SK-N-SH (cell line): ENCODE data around the gene TP53BP2. TPM values are rescaled to one million over a fixed set of nuclear protein-coding genes. Genes with fewer than 3 reads are reported as not detected.

Source experiments
- CTCF ChIA-PET: fragments of 300-600, 350-600 bp; formaldehyde crosslinking; extraction: SDS; loops from one replicate; lab custom pipeline; 2021; lab: Yijun Ruan, JAX
- POLR2A ChIA-PET: fragments of 350-600 bp; sonication (Branson Sonifier 250); formaldehyde crosslinking; extraction: SDS; loops from one replicate; lab custom pipeline; 2020; ENCODE audit warnings: antibody characterized with exemption, inconsistent platforms; lab: Yijun Ruan, JAX
- DNase-seq: peaks from one replicate; pipeline ENCODE4 v3.0.0; 2012
- H2AFZ ChIP-seq: fragments of 200-600 bp; sonication (generic); 2 replicates; pipeline ENCODE4 v1.8.1; 2016; ENCODE audit warnings: antibody characterized with exemption, mild to moderate bottlenecking, low read depth
- H3F3A ChIP-seq: fragments of 200-600 bp; sonication (generic); replicated peaks from 2 replicates; pipeline ENCODE3; 2016; ENCODE audit warnings: antibody characterized with exemption, mild to moderate bottlenecking; ENCODE audit not compliant: insufficient read depth
- H3K27ac ChIP-seq, 2 experiments: fragments of 200-500 bp in 1 of 2; fragments of 200-600 bp in 1 of 2; sonication (Bioruptor generic) in 1 of 2; sonication (generic), shearing (Covaris generic) in 1 of 2; 2 replicates each; pipeline versions ENCODE4 v1.5.1 to v1.6.1; 2014 to 2016; ENCODE audit warnings: low read depth in 2 of 2, inconsistent platforms in 1 of 2, low read length in 1 of 2, mild to moderate bottlenecking in 1 of 2, mixed read lengths in 1 of 2
- H3K27me3 ChIP-seq: fragments of 200-600 bp; sonication (generic), shearing (Covaris generic); 2 replicates; pipeline ENCODE4 v1.6.1; 2016; ENCODE audit warnings: mixed run types; ENCODE audit not compliant: insufficient read depth
- H3K36me3 ChIP-seq, 2 experiments: fragments of 200-500 bp in 1 of 2; fragments of 200-600 bp in 1 of 2; sonication (Bioruptor generic) in 1 of 2; sonication (generic) in 1 of 2; replicated peaks in 1 of 2; 2 replicates each; pipeline versions ENCODE3 to v1.5.1; 2014 to 2016; ENCODE audit warnings: low read length in 1 of 2, mild to moderate bottlenecking in 1 of 2; ENCODE audit not compliant: insufficient read depth in 2 of 2, control insufficient read depth in 1 of 2
- H3K4me1 ChIP-seq, 2 experiments: fragments of 200-500 bp in 1 of 2; fragments of 200-600 bp in 1 of 2; sonication (Bioruptor generic) in 1 of 2; sonication (generic), shearing (Covaris generic) in 1 of 2; 2 replicates each; pipeline versions ENCODE4 v1.5.1 to v1.6.1; 2014 to 2016; ENCODE audit warnings: low read depth in 1 of 2, low read length in 1 of 2, mixed run types in 1 of 2; ENCODE audit not compliant: insufficient read depth in 2 of 2, control insufficient read depth in 1 of 2
- H3K4me2 ChIP-seq: fragments of 200-600 bp; sonication (generic), shearing (Covaris generic); 2 replicates; pipeline ENCODE4 v1.6.1; 2017; ENCODE audit warnings: mixed run types
- H3K4me3 ChIP-seq, 2 experiments: fragments of 200-500 bp in 1 of 2; fragments of 200-600 bp in 1 of 2; sonication (Bioruptor generic) in 1 of 2; sonication (generic), shearing (Covaris generic) in 1 of 2; 2 replicates each; pipeline versions ENCODE4 v1.5.1 to v1.8.1; 2014 to 2016; ENCODE audit warnings: low read depth in 2 of 2, inconsistent platforms in 1 of 2, low read length in 1 of 2, mild to moderate bottlenecking in 1 of 2, mixed read lengths in 1 of 2, moderate library complexity in 1 of 2
- H3K79me2 ChIP-seq: fragments of 200-600 bp; sonication (generic); 2 replicates; pipeline ENCODE4 v1.8.1; 2017; ENCODE audit warnings: mild to moderate bottlenecking; ENCODE audit not compliant: insufficient read depth
- H3K9ac ChIP-seq: fragments of 200-600 bp; sonication (generic); 2 replicates; pipeline ENCODE4 v1.6.1; 2017; ENCODE audit warnings: mixed run types
- H3K9me2 ChIP-seq: fragments of 200-600 bp; sonication (generic); 2 replicates; pipeline ENCODE4 v1.6.1; 2017; ENCODE audit warnings: mixed run types
- H3K9me3 ChIP-seq: fragments of 200-600 bp; sonication (generic); 2 replicates; pipeline ENCODE4 v1.6.1; 2017; ENCODE audit warnings: mixed run types, mild to moderate bottlenecking, moderate library complexity
- H4K20me1 ChIP-seq: fragments of 200-600 bp; sonication (generic); 2 replicates; pipeline ENCODE4 v1.6.1; 2017; ENCODE audit warnings: mild to moderate bottlenecking, mixed run types; ENCODE audit not compliant: insufficient read depth
- ELF1 ChIP-seq: IDR thresholded peaks from 2 replicates; pipeline ENCODE4 v1.4.0; 2012
- EZH2phosphoT487 ChIP-seq: fragments of 200-600 bp; sonication (generic); IDR thresholded peaks from 2 replicates; pipeline ENCODE4 v1.6.1; 2017; ENCODE audit warnings: low read depth, mixed run types, mild to moderate bottlenecking, antibody characterized with exemption, moderate library complexity, borderline replicate concordance
- FOXJ3 ChIP-seq: sonication (generic); formaldehyde crosslinking; IDR thresholded peaks from 2 replicates; pipeline ENCODE4 v1.5.1; 2020; ENCODE audit warnings: mild to moderate bottlenecking, missing genetic modification reagents
- GABPA ChIP-seq: IDR thresholded peaks from 2 replicates; pipeline ENCODE4 v1.4.0; 2012; ENCODE audit warnings: low read depth, mild to moderate bottlenecking
- GATA2 ChIP-seq: sonication (generic); formaldehyde crosslinking; IDR thresholded peaks from 2 replicates; pipeline ENCODE4 v1.5.0; 2020; ENCODE audit warnings: mild to moderate bottlenecking, missing genetic modification reagents
- IRF3 ChIP-seq: fragments of 150-350 bp; IDR thresholded peaks from 2 replicates; pipeline ENCODE4 v1.6.1; 2016; ENCODE audit warnings: mild to moderate bottlenecking, low read depth, low read length
- JUND ChIP-seq: IDR thresholded peaks from 2 replicates; pipeline ENCODE4 v1.4.0; 2012
- MAX ChIP-seq: IDR thresholded peaks from 2 replicates; pipeline ENCODE4 v1.4.0; 2012; ENCODE audit warnings: low read depth
- MEF2A ChIP-seq: IDR thresholded peaks from 2 replicates; pipeline ENCODE4 v1.4.0; 2012; ENCODE audit warnings: low read depth, borderline replicate concordance
- NRF1 ChIP-seq: IDR thresholded peaks from 2 replicates; pipeline ENCODE4 v1.6.1; 2012; ENCODE audit warnings: low read depth, mild to moderate bottlenecking, low read length
- PBX3 ChIP-seq: IDR thresholded peaks from 2 replicates; pipeline ENCODE4; 2012
- POLR2AphosphoS5 ChIP-seq: IDR thresholded peaks from 2 replicates; pipeline ENCODE4 v1.6.1; 2012; ENCODE audit warnings: low read depth, low read length
- RAD21 ChIP-seq: IDR thresholded peaks from 2 replicates; pipeline ENCODE4 v1.6.1; 2012; ENCODE audit warnings: mild to moderate bottlenecking, low read length
- RCOR1 ChIP-seq: fragments of 150-350 bp; IDR thresholded peaks from 2 replicates; pipeline ENCODE4 v1.6.1; 2017; ENCODE audit warnings: antibody characterized with exemption, low read length
- TAF1 ChIP-seq: IDR thresholded peaks from 2 replicates; pipeline ENCODE4 v1.6.1; 2012; ENCODE audit warnings: low read depth, mild to moderate bottlenecking, low read length, moderate library complexity, borderline replicate concordance
- TEAD4 ChIP-seq: IDR thresholded peaks from 2 replicates; pipeline ENCODE4 v1.4.0; 2012; ENCODE audit warnings: mild to moderate bottlenecking, borderline replicate concordance; ENCODE audit not compliant: insufficient read depth
- USF2 ChIP-seq: fragments of 150-350 bp; IDR thresholded peaks from 2 replicates; pipeline ENCODE4 v1.6.1; 2017; ENCODE audit warnings: antibody characterized with exemption, low read length, low read depth, borderline replicate concordance
- YY1 ChIP-seq: IDR thresholded peaks from 2 replicates; pipeline ENCODE4 v1.4.0; 2012; ENCODE audit warnings: low read depth, mild to moderate bottlenecking
- ZBTB33 ChIP-seq: IDR thresholded peaks from 2 replicates; pipeline ENCODE4 v1.4.0; 2012; ENCODE audit warnings: low read depth, borderline replicate concordance
- WGBS: methylation state at CpG from one replicate; pipeline ENCODE4 v1.1.6; 2017; ENCODE audit warnings: low lambda C conversion rate; 5-methylcytosine and 5-hydroxymethylcytosine counted together
- polyA plus RNA-seq, 3 experiments: library from polyadenylated mRNA; depleted of rRNA; stranded (reverse); fragments of >200 nt; gene quantifications; 2 replicates each; pipeline ENCODE4 v1.2.3, GENCODE V29; 2012

The TP53BP2 gene
- polyA plus RNA-seq, 1 of the 3 experiments (the other 2 are of a cell fraction): 11.4 TPM

GRCh38 chr1:223733898-223734852 is 111.6 kb downstream of the TP53BP2 start:
- H3K36me3 ChIP-seq: peaks cover 7 to 13% of the 10 kb centered on the region in 2 experiments
- H3K27ac ChIP-seq: peak overlapping the region; percentile 66 to 91; a peak in 3 of 4 replicates
- H3K9me3 ChIP-seq: no peaks in the 10 kb centered on the region
- 0 out of 2 replicates have a peak overlapping the region, but pooled peaks have one; percentile 19 for H3K9ac ChIP-seq
- H2AFZ ChIP-seq: no peak overlapping the region
- peaks cover 25% of the 10 kb centered on the region for H3F3A ChIP-seq
- 87% methylated on average over 20 of the region's 20 CpGs for WGBS
- H3K27me3 ChIP-seq: no peaks in the 10 kb centered on the region
- DNase-seq: no peak
- H3K4me2 ChIP-seq: no peak overlapping the region
- ChIA-PET POLR2A (no interaction called here), CTCF (interaction anchor here (1.0 to 3.6 kb wide), 3 partner anchors 14 to 36 kb away, joined by 3 to 23 read pairs (median 4); no protein-coding TSS in a partner anchor)
- H4K20me1 ChIP-seq: peaks cover 55% of the 10 kb centered on the region
- no peak overlapping the region for H3K4me3 ChIP-seq
- peaks cover 98% of the 10 kb centered on the region for H3K79me2 ChIP-seq
- TF ChIP-seq TEAD4 (no peak), GABPA (no peak), MEF2A (no peak), POLR2AphosphoS5 (no peak), MAX (no peak), NRF1 (no peak), PBX3 (no peak), ELF1 (no peak)
- no peaks in the 10 kb centered on the region for H3K9me2 ChIP-seq
- H3K4me1 ChIP-seq: peaks cover 32 to 40% of the 10 kb centered on the region in 2 experiments

- Histone ChIP-seq H3K9me3 (no peaks in the 10 kb centered on the region), H3K9ac (0 out of 2 replicates have a peak overlapping the region, but pooled peaks have one; percentile 19), H3K27me3 (no peaks in the 10 kb centered on the region), H3K27ac (peak overlapping the region; percentile 66 to 91), H3K4me2 (peak overlapping the region; percentile 38; the same call in 1 of the 2 replicates), H3F3A (peaks cover 25% of the 10 kb centered on the region), H2AFZ (no peak overlapping the region), H4K20me1 (peaks cover 48% of the 10 kb centered on the region), H3K4me1 (peaks cover 29 to 40% of the 10 kb centered on the region in 2 experiments), H3K36me3 (peaks cover 17 to 23% of the 10 kb centered on the region in 2 experiments), H3K79me2 (peaks cover 98% of the 10 kb centered on the region), H3K9me2 (no peaks in the 10 kb centered on the region), H3K4me3 (no peak overlapping the region)
- ChIA-PET POLR2A (no interaction called here), CTCF (interaction anchor here (1.0 to 3.6 kb wide), 3 partner anchors 15 to 35 kb away, joined by 3 to 23 read pairs (median 4); no protein-coding TSS in a partner anchor)
- no peak for DNase-seq
- 71% methylated on average over 6 of the region's 6 CpGs for WGBS
- TF ChIP-seq MAX (no peak), EZH2phosphoT487 (no peak), RCOR1 (no peak), JUND (no peak), IRF3 (no peak), YY1 (no peak), TAF1 (no peak), RAD21 (no peak), NRF1 (no peak), FOXJ3 (CRISPR knock-in tag) (no peak), ZBTB33 (no peak), USF2 (no peak), GATA2 (CRISPR knock-in tag) (no peak)
These were observed 112.6 kb downstream of the TP53BP2 start for GRCh38 chr1:223732993-223733798.
